ELF-1 (cell line): ENCODE measurements around the gene PLEKHA6.

ENCODE experiments used
- DNase-seq: peaks from one replicate; pipeline ENCODE4 v3.0.0-alpha.2; 2016; ENCODE audit warnings: low read depth, low spot score

The PLEKHA6 gene

DNA sequence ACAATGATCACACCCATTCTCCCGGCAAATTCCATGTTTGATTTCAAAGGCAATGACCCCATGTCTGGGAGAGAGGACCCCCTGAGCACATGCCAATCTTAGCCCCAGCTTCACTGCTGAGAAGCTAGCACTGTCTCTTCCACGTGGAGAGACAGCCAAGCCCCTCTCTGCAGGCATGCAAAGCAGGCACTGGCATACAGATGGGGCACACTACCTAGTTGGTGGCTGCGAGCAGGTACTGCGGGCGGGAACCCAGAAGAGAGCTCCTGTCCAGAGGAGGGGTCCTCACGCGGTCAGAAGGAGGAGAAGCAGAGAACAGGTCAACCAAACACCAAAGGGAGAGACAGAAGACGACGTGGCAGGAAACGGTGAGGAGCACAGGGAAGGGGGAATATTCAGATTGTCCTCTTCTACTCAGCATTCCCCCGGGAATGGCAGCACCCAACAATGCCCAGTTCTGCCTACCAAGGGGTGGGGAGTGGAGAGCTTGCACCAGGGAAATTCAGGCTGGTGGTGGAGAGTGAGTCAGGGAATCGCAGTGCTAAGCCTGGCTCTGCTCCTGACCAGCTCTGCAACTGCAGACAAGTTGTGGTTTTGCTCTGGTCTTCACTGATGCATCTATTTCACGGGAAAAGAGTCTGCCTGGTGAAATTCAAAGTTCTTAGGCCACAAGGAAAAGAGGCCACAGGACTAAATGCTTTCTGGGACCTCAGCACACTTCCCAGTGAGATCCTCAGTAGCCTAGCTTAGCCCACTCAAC is 97.8 kb downstream of the PLEKHA6 start:
- DNase-seq, result no peak

DNA sequence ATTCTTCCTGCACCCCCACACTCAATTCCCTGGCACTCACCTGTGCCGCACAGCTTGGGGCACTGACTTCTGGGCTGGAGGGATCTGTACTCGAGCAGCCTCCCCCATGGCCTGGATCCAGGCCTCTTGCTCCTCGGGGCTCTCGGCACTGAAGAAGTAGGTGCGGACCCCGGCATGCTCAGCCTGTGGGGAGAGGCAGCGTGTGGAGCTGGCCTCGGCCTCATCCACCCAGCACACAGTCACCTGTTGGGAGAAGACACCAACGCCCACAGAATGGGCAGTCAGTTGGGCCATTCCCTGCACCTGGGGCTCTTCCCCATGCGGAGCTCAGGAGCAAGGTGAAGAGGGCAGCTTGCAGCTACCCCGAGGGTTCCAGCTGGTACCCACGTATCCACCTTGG is 98.5 kb downstream of the PLEKHA6 start:
- DNase-seq, result no peak

DNA sequence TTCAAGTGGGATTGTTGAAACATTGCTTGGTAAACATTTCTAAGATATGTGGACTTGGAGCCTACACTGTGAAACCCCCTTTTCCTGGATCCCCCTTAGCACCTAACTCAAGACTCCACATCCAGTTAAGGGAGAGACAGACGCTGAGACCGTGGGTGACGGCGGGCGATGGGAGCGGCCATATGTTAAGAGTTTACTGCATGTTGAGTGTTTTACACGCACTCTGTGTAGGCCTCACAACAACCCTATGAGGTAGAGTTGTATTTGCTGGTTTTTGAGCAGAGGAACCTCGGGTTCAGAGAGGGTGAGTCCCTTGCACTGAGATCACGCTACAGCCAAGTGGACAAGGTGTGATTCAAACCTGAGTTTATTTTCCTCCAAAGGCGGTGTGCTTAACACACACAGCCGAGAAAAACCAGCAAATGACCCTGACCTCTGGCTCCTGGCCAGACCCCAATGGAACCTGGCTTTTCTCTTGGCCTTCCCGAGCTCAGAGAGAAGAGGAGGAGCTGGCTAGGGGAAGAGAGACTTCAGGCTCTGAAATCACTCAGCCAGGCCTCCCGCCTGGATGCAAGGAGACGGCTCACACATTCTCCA is 99.0 kb downstream of the PLEKHA6 start:
- DNase-seq, result no peak

DNA sequence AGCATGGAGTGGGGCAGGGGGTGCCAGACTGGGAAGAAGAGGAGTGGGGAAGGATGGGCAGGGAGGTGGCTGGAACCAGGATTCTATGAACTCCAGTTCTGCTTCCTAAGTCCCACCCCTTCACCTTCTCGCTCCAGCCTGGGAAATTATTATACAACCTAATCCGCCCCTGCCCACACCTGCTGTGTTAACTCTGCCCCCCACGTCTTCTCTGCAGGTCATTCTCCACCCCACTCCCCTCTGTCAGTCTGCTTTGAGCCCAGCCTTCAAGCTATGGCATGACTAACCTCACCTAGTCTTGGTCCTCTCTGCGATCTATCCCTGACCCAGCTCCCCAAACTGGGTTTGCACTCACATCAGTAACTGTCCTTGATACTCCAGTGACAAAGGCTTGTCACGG is 99.9 kb downstream of the PLEKHA6 start:
- no peak for DNase-seq

DNA sequence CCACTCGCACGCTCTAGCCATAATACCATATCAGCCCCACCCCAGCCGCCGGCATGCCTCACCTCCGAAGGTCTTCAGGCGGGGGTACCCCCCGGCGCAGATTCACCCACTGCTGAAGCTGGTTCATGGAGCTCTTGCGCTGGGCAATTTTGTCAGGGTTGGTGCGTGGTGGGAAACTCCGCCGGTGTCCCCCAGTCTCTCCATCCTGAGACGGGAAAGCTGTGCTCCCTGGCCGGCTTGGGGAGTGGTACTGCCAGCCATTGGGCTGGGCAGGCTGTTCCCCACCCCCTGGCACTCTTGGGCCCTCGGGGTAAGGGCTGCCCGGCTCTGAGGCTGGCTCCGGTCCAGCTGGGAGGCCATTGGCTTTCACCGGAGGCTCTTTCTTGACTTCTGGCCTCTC is 100.5 kb downstream of the PLEKHA6 start:
- no peak for DNase-seq

DNA sequence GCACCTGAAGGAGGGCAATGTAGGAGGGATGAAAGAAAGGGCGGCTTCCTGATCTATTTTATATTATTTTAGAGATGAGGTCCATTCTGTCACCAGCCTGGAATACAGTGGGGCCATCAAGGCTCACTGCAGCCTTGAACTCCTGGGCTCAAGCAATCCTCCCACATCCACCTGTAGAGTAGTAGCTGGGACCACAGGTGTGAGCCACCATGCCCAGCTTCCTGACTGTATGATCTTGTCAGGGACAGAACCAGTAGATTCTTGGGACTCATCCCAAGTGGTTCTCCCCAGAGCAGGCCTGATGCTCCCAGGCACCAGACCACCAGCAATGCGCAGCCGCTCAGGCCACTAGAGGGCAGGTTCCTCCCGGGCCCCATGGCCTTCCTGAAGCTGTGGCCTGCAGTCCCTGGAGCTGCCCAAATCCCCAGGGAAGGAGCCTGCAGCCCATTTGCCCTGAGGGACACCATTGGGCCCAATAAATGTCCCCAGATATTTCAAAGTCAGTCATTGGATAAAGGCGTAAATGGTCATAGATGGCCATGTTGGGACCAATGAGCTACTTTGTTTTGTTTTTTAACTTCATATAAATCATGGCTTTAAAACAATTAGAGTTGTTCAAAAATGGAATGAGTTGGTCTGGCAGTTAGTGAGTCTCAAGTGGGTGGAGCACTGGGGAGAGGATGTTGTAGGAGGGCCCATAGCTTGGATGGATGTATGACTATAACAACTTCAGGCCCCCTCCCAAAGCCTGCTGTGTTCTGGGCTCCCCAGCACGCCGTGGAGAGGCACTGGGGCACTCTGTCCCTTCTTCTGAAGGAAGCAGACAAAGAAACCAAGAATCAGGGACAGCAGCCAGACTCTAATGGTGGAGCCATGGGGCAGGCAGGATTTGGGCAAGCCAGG is 101.3 kb downstream of the PLEKHA6 start:
- DNase-seq, result peak; percentile 84

DNA sequence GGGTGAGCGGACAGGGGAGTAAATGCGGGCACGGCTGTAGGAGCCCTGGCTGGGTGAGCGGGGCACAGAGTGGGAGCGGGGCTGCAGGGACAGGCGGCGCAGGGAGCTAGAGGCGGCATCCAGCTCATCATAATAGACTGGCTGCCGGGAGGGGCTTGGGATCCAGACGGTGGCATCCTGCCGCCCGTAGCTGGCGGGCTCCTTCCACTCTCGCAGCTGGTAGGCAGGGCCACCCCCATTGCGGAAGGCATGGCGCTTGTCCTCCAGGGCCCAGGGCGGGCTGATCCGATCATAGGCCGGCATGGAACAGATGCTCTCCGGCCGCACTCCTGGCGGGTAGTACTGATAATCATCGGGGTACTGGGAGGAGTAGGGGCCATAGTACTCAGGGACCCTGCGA is 102.3 kb downstream of the PLEKHA6 start:
- DNase-seq, result no peak

DNA sequence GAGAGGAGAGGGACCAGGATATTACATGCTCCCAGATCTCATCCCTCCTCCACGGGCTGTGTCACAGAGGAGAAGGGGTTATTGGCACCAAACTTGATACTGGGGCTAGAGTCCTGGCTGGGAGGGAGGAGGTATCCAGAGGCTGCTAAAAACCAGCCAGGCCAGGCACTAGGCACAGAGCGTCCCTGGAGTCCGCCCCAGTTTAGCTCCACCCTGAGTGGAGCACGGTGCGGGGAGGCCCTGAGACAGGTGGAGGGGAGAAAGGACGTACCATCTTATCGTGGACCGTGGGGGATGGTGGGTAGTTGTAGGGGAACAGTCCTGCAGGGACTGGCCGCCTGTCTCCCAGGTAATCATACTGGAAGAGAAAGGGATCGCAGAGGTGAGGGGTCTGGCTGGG is 103.2 kb downstream of the PLEKHA6 start:
- DNase-seq, result no peak

DNA sequence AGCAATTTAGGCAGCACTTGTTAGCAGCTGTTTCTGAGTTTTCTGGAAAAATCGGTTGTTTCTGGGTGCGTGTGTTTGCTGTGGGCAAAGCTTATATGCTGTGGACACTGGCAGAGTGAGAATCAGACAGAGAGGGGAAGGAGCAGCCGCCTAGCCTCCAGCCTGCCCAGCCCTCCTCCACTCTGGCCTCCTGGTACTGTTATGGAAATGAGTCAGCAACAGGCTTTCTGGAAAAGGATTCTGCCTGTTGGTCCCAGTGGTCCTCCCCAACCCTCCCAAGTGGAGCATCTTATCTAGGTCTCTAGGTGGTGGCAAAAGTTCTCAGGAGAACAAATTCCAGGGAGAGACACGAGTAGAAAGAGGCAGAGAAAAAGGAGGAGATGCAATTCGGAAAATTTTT is 103.8 kb downstream of the PLEKHA6 start:
- peak; percentile 52 for DNase-seq

DNA sequence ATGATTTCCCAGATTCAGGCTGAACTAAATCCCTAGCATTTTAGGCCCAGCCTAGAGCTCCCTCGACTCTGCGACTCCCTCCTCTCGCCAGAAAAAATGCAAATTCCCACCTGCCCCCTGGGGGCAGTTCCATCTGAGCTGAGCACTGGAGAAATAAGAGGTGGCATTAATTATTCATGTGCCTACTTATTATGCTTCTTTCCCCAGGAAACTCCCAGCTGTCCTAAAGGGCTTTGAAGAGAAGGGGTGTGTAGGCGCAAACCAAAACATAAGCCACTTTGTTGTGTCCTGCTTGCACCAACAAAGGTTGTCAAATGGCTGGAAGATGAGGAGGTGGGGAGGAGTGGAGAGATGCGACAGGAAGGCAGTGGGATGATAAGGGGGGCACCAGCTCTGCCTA is 104.5 kb downstream of the PLEKHA6 start:
- DNase-seq, result peak; percentile 72

DNA sequence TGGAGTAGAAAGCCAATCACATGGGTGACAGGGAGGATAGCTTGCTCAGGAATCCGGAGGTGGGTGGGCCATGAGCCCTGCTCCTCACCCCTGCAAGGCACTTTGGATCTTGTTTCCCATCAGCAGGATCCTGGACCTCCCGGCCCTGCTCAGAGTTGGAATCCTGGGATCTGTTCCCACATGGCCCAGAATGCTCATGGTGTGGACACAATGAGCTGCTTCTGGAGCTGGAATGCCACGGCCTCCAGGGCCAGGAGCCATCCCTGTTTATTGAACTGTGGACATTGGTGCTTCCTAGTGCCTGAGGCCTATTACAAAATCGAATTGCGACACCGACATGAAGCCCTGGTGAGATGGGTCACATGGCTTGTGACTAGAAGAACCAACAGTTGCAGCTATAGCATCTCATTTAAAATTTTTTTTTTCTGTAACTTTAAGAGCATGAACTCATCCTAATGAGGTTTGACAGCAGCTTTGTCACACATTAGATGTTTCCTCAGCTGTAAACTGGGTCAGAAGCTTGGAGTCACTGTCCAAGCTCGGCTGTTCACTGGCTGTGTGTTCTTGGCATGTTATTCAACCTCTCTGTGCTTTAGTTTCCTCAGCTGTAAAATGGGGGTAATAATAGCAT is 105.6 kb downstream of the PLEKHA6 start:
- peak; percentile 84 for DNase-seq

DNA sequence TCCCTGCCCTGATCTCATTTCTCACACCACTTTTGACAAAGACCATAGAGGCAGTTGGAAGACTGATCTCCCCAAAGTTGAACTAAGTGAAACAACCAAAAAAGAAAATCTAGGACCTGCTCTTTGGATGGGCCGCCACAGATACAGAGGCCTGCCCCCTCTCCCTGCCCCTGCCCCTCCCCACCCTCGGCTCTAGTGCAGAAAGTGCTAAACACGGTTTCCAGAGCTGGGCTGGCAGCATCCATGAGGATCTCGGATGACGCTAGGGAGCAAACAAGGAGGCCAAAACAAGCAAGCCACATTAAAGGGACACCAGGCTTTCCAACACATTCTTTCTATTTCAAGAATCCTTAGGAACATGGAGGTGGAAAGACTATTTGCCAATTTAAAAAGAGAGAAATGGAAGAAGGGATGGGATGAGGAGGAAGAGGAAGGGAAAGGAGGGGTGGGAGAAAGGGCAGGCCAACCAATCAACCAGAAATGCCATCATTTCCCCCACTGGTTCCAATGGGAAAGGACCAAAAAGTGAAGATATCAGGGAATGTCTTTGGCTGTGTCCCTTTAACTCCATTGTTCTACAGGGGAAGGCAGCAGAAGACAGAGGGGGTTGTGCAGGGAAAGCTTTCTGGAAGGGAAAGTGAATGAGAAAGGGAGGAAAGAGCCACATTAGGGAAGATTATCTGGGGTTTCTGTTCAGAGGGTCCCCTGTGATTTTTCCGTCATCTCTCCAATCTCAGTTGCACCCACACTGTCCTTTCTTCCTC is 107.6 kb downstream of the PLEKHA6 start:
- no peak for DNase-seq

DNA sequence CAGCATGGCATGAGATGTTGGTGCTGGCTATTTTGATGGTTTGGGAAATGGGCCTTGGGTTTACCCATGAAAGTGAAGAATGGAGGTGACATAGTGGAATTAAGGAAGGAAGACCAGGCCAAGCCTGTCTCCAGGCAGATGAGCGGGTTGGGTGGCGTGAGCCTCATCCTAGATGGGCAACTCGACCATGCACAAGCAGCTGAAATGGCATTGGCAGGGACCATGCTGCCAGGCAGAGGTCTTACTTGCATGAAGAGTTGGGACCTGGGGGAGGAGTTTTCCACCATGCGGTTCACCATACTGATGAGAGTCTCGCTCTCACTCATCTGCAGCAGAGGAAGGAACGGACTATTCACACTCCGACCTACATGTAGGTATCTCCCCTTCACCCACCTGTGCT is 108.4 kb downstream of the PLEKHA6 start:
- DNase-seq, result no peak

DNA sequence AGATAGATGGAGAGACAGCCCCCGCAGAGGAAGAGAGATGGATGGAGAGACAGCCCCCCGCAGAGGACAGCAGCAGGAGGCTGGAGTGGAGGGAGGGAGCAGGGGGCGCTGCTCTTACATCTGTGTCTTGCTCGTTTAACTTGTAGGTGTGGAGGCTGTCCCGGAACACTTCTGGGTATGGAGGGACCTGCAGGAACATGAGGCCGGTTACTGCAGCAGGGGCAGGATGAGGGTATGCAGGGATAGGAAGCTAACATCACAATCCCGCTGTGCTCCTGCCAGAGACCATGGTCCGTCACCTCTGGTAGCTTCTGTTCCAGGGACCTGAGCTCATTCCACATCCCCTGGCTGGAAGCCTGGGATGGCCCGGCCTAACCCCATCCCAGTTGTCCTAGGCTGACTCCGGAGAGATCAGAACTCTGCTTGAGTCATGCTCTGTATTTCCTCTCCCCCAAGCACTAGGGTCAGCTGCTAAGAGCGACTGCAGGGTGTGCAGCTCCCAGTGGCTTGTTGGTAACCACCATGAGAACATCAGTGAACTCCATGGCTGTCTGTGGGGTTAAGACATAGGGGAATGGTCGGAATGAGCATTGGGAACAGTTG is 109.2 kb downstream of the PLEKHA6 start:
- DNase-seq, result no peak

DNA sequence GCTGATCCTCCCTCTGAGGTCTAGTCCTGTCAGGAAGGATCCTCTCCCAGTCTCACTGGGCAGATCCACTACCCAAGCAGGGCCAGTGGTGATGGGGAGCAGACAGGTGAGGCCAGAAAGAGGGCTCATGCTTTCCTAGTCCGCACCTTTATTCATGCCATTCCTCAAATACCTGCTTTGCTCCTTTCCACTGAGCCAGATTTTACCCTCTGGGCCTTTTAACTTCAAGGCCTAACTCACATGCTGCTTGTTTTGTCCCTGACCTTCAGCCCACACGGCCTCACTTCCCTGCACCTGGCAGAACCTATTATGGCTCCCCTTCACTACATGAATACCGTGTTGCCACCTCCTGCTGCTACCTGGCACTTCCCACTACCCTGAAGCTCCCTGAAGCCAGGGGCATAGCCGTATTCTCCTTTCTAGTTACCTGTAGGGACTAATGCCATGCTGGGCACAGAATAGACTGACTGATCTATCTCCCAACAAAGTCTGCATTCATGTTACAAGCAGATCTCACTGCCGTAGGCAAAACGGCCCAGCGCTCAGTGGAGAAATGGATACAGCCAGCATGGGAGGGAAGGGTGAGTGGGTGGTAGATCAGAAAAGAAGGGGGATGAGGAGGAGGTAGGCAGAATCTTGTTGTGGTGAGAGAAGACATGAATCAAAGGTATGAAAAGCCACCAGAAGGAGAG is 109.8 kb downstream of the PLEKHA6 start:
- DNase-seq, result no peak

DNA sequence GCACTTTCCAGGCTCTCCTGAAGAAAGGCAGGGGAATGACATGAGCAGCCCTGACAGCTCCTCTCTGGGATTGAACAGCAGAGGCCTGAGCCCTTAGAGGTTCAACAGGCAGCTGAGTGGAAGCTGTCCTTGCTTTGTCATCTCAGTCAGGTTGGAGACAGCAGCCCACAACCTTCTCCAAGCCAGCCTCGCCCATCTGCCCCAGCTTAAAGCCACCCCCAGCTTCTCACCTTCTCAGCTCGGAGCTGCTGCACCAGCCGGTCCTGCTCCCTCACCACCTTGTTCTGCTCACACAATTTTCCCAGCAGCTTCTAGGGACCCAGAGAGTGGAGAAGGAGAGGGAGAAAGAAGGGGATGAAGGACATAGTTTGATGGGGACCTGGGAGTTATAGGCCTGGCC is 110.8 kb downstream of the PLEKHA6 start:
- no peak for DNase-seq

DNA sequence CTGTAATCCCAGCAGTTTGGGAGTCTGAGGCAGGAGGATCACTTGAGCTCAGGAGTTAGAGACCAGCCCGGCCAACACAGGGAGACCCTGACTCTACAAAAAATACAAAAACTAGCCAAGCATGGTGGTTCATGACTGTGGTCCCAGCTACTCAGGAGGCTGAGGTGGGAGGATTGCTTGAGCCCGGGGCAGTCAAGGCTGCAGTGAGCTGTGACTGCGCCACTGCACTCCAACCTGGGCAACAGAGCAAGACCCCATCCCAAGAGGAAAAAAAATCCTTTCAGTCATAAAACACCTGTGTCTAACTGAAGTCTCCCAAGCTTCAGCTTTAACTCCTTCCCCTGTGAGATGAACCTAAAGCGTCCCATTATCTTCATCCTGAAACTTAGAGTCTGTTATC is 112.9 kb downstream of the PLEKHA6 start:
- no peak for DNase-seq

DNA sequence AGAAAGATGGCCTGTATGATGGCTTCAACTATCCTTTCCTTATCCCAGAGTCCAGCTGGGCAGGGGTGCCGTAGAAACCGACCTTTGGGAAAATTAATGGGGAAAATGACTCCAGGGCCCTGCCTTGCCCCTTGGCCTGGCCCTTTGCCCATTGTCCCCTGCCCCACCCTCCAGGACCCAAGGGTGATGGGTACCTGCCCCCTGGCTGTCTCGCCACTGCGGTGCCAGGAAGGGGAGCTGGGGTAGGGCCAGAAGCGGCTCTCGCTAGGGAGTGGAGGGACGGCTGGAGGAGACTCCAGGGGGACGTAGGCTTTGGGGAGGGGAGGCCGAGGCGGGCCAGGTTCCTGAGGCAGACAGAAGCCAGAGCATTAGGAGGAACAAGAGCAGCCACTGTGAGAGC is 116.8 kb downstream of the PLEKHA6 start:
- DNase-seq, result no peak

DNA sequence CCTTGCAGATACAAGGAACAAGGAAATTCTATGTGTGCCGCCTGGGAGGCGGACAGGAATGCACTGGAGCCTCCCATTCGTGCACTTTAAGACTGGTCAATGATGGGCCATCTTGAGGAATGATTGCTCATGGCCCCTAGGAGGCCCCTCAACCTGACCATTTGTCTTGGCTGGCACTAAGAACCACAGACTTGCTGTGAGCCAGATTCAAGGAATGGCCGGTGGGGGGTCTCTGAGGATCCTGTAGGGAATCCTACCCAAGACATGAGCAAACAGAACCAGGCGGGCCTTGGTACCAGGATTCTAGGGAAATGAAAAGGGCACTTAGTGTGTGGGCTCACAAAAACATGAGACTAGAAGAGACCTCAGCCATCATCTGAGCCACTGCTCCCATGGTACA is 117.8 kb downstream of the PLEKHA6 start:
- no peak for DNase-seq

DNA sequence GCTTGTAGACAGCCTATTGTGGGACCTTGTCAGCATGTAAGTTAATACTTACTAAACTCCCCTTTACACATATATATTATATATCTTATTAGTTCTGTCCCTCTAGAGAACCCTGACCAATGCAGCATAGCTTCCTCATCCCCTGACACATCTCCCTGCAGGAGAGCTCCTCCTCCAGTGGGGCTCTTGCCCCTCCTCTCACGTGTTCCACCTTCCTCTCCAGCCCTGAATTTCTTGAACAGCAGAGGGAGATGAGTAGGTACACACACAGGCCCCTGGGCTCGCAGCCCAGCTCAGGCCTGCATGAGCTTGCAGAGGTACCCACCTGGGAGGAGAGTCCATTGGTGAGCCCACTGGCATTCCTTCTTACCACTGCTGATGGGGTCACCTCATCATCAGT is 118.7 kb downstream of the PLEKHA6 start:
- peak; percentile 34 for DNase-seq
